ENCODE results near the gene RFFL.

Gene RFFL

GRCh38 chr17:35080536-35080935, 17.0 kb upstream of the RFFL start:
- no peak for DNase-seq (ENCODE audit: low read depth)

- no peak for DNase-seq (ENCODE audit: low read depth)
Observed at GRCh38 chr17:35079547-35080423, 16.3 kb upstream of the RFFL start.

GRCh38 chr17:35076874-35077273, 13.4 kb upstream of the RFFL start:
- no peak for DNase-seq (ENCODE audit: low read depth)

- no peak for DNase-seq (ENCODE audit: low read depth)
Observed at GRCh38 chr17:35074711-35075707, 11.5 kb upstream of the RFFL start.

GRCh38 chr17:35073991-35074627, 10.6 kb upstream of the RFFL start:
- no peak for DNase-seq (ENCODE audit: low read depth)

GRCh38 chr17:35073183-35073790, 9.8 kb upstream of the RFFL start:
- no peak for DNase-seq (ENCODE audit: low read depth)

GRCh38 chr17:35069311-35069710, 5.8 kb upstream of the RFFL start:
- DNase-seq (ENCODE audit: low read depth): no peak

GRCh38 chr17:35068249-35068648, 4.7 kb upstream of the RFFL start:
- no peak for DNase-seq (ENCODE audit: low read depth)

- no peak for DNase-seq (ENCODE audit: low read depth)
Observed at GRCh38 chr17:35065880-35066279, 2.4 kb upstream of the RFFL start.

- no peak for DNase-seq (ENCODE audit: low read depth)
Observed at GRCh38 chr17:35064516-35065215, 1.2 kb upstream of the RFFL start.

GRCh38 chr17:35062308-35062707, 1.2 kb downstream of the RFFL start:
- DNase-seq (ENCODE audit: low read depth): no peak

- no peak for DNase-seq (ENCODE audit: low read depth)
Observed at GRCh38 chr17:35057332-35057915, 6.1 kb downstream of the RFFL start.

GRCh38 chr17:35056013-35056412, 7.5 kb downstream of the RFFL start:
- DNase-seq (ENCODE audit: low read depth): no peak

GRCh38 chr17:35053204-35053603, 10.3 kb downstream of the RFFL start:
- no peak for DNase-seq (ENCODE audit: low read depth)

GRCh38 chr17:35052780-35053179, 10.7 kb downstream of the RFFL start:
- no peak for DNase-seq (ENCODE audit: low read depth)

- no peak for DNase-seq (ENCODE audit: low read depth)
Observed at GRCh38 chr17:35052241-35052610, 11.3 kb downstream of the RFFL start.

GRCh38 chr17:35051579-35052240, 11.8 kb downstream of the RFFL start:
- no peak for DNase-seq (ENCODE audit: low read depth)

GRCh38 chr17:35051183-35051578, 12.3 kb downstream of the RFFL start:
- no peak for DNase-seq (ENCODE audit: low read depth)

- no peak for DNase-seq (ENCODE audit: low read depth)
Observed at GRCh38 chr17:35050170-35050569, 13.3 kb downstream of the RFFL start.

- no peak for DNase-seq (ENCODE audit: low read depth)
Observed at GRCh38 chr17:35048685-35049379, 14.7 kb downstream of the RFFL start.
